ENCODE results near the gene MPEG1. TPM values are rescaled to one million over a fixed set of nuclear protein-coding genes. Genes with fewer than 3 reads are reported as not detected.

Gene MPEG1
- total RNA-seq, result 10 to 100 TPM; 28.3 to 80.5 (median 52.4) TPM

- no peak for TF ChIP-seq CTCF (IDR thresholded peaks at IDR 0.05; ENCODE audit: low read depth)
Measured at GRCh38 chr11:59212744-59213631, at the start of gene MPEG1. Gene MPEG1, minus strand, starts transcription at chr11:59212927. Its CDS starts 62 bp downstream, at chr11:59212865.

- TF ChIP-seq CTCF (IDR thresholded peaks at IDR 0.05; ENCODE audit: low read depth), result no peak
Measured at GRCh38 chr11:59262177-59262818, 49.6 kb upstream of the MPEG1 start.

- no peak for TF ChIP-seq CTCF (IDR thresholded peaks at IDR 0.05; ENCODE audit: low read depth)
Measured at GRCh38 chr11:59261150-59261549, 48.4 kb upstream of the MPEG1 start.

GRCh38 chr11:59259867-59260475 is 47.2 kb upstream of the MPEG1 start:
- TF ChIP-seq CTCF (IDR thresholded peaks at IDR 0.05; ENCODE audit: low read depth), result no peak

GRCh38 chr11:59259047-59259446 is 46.3 kb upstream of the MPEG1 start:
- no peak for TF ChIP-seq CTCF (IDR thresholded peaks at IDR 0.05; ENCODE audit: low read depth)

GRCh38 chr11:59255281-59255680 is 42.6 kb upstream of the MPEG1 start:
- no peak for TF ChIP-seq CTCF (IDR thresholded peaks at IDR 0.05; ENCODE audit: low read depth)

- no peak for TF ChIP-seq CTCF (IDR thresholded peaks at IDR 0.05; ENCODE audit: low read depth)
Measured at GRCh38 chr11:59254286-59254685, 41.6 kb upstream of the MPEG1 start.
